DOHH2 (cell line): Measurements from ENCODE around the gene CD200.

ENCODE experiments used
- H3F3A ChIP-seq: fragments of 200-600 bp; sonication (generic), shearing (Covaris generic); 2 replicates; pipeline ENCODE4 v1.6.0; 2016; ENCODE audit warnings: antibody characterized with exemption, mild to moderate bottlenecking; ENCODE audit not compliant: control insufficient read depth, insufficient read depth
- H3K27ac ChIP-seq: fragments of 200-600 bp; sonication (generic); 2 replicates; pipeline ENCODE4 v1.5.1; 2014; ENCODE audit warnings: low read depth, mild to moderate bottlenecking, low read length, moderate library complexity
- H3K27me3 ChIP-seq: fragments of 200-600 bp; sonication (generic); 2 replicates; pipeline ENCODE4 v1.6.1; 2014; ENCODE audit warnings: mild to moderate bottlenecking, low read length, mixed read lengths; ENCODE audit not compliant: control insufficient read depth
- H3K36me3 ChIP-seq: fragments of 200-600 bp; sonication (generic); 2 replicates; pipeline ENCODE4 v1.6.1; 2014; ENCODE audit warnings: mild to moderate bottlenecking, low read length, moderate library complexity, mixed read lengths; ENCODE audit not compliant: control insufficient read depth
- H3K4me1 ChIP-seq: fragments of 200-600 bp; sonication (generic); 2 replicates; pipeline ENCODE4 v1.6.1; 2014; ENCODE audit warnings: mild to moderate bottlenecking, low read length, mixed read lengths; ENCODE audit not compliant: control insufficient read depth
- H3K4me2 ChIP-seq: fragments of 200-600 bp; sonication (generic); 2 replicates; pipeline ENCODE4 v1.6.0; 2014; ENCODE audit warnings: mild to moderate bottlenecking, low read length, moderate library complexity
- H3K4me3 ChIP-seq: fragments of 200-600 bp; sonication (generic); 2 replicates; pipeline ENCODE4 v1.5.1; 2014; ENCODE audit warnings: mild to moderate bottlenecking, low read length, mixed read lengths
- H3K79me2 ChIP-seq: fragments of 200-600 bp; sonication (generic); 2 replicates; pipeline ENCODE4 v1.6.1; 2014; ENCODE audit warnings: mild to moderate bottlenecking, low read length, mixed read lengths; ENCODE audit not compliant: control insufficient read depth
- H3K9me2 ChIP-seq: fragments of 200-600 bp; sonication (generic); replicated peaks from 2 replicates; pipeline ENCODE4 v1.6.1; 2014; ENCODE audit warnings: mild to moderate bottlenecking, low read length, mixed read lengths; ENCODE audit not compliant: control insufficient read depth
- H3K9me3 ChIP-seq: fragments of 200-600 bp; sonication (generic); 2 replicates; pipeline ENCODE4 v1.6.1; 2014; ENCODE audit warnings: antibody characterized with exemption, low read length, mixed read lengths; ENCODE audit not compliant: control insufficient read depth, insufficient read depth
- H4K20me1 ChIP-seq: fragments of 200-600 bp; sonication (generic); 2 replicates; pipeline ENCODE4 v1.6.0; 2014; ENCODE audit warnings: low read depth, mild to moderate bottlenecking, antibody characterized with exemption, low read length, moderate library complexity; ENCODE audit not compliant: control insufficient read depth, insufficient read depth
- CTCF ChIP-seq: fragments of 200-600 bp; sonication (generic); IDR thresholded peaks from one replicate; pipeline ENCODE4 v1.5.1; 2014; ENCODE audit warnings: antibody characterized with exemption, mild to moderate bottlenecking, low read depth, low read length; ENCODE audit not compliant: poor library complexity, severe bottlenecking
- EZH2phosphoT487 ChIP-seq: fragments of 200-600 bp; sonication (generic); IDR thresholded peaks from 2 replicates; pipeline ENCODE4 v1.6.1; 2017; ENCODE audit warnings: borderline replicate concordance, mild to moderate bottlenecking, antibody characterized with exemption, low read length, moderate library complexity, mixed read lengths

The CD200 gene

GRCh38 chr3:112384769-112385168 lies 51.8 kb downstream of the CD200 start:
- H3K27me3 ChIP-seq: no peaks in the 10 kb centered on the region
- H3F3A ChIP-seq: no peaks in the 10 kb centered on the region
- TF ChIP-seq CTCF (no peak), EZH2phosphoT487 (no peak)
- H3K4me3 ChIP-seq: no peak overlapping the region
- no peaks in the 10 kb centered on the region for H4K20me1 ChIP-seq
- no peak overlapping the region for H3K4me2 ChIP-seq
- no peaks in the 10 kb centered on the region for H3K36me3 ChIP-seq
- no peaks in the 10 kb centered on the region for H3K79me2 ChIP-seq
- H3K9me2 ChIP-seq: no peaks in the 10 kb centered on the region
- H3K9me3 ChIP-seq: no peaks in the 10 kb centered on the region
- no peak overlapping the region for H3K27ac ChIP-seq
- no peaks in the 10 kb centered on the region for H3K4me1 ChIP-seq

DNA sequence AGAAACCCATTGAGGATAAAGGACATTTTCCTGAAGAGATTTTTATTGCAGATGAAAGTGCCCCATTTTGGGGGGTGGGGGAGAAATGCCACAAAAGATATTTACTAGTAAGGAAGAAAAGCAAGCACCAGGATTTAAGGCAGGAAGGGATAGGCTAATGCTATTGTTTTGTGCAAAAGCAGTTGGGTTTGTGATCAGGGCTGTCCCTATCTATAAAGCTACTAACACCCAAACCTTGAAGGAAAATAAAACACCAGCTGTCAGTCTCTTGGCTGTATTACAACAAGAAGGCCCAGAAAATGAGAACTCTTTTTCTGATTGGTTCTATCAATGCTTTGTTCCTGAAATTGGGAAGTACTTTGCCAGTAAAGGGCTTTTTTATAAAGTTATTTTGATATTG lies 56.0 kb downstream of the CD200 start:
- Histone ChIP-seq H3K27me3 (no peaks in the 10 kb centered on the region), H3K4me2 (no peak overlapping the region), H3K9me3 (peaks cover 7% of the 10 kb centered on the region; the same call in 1 of the 2 replicates), H3K9me2 (no peaks in the 10 kb centered on the region), H3K4me3 (no peak overlapping the region), H4K20me1 (no peaks in the 10 kb centered on the region), H3K27ac (no peak overlapping the region), H3K4me1 (peaks cover 9% of the 10 kb centered on the region), H3K36me3 (no peaks in the 10 kb centered on the region), H3K79me2 (no peaks in the 10 kb centered on the region), H3F3A (no peaks in the 10 kb centered on the region)
- no peak for TF ChIP-seq EZH2phosphoT487
- TF ChIP-seq CTCF: no peak

- no peak overlapping the region for H3K4me3 ChIP-seq
- no peaks in the 10 kb centered on the region for H3K79me2 ChIP-seq
- no peaks in the 10 kb centered on the region for H3K9me2 ChIP-seq
- peaks cover 9% of the 10 kb centered on the region for H3K4me1 ChIP-seq
- H3K36me3 ChIP-seq: no peaks in the 10 kb centered on the region
- H3K4me2 ChIP-seq: no peak overlapping the region
- no peaks in the 10 kb centered on the region for H3K27me3 ChIP-seq
- H3F3A ChIP-seq: no peaks in the 10 kb centered on the region
- no peak for TF ChIP-seq EZH2phosphoT487
- TF ChIP-seq CTCF: no peak
- peaks cover 7% of the 10 kb centered on the region; the same call in 1 of the 2 replicates for H3K9me3 ChIP-seq
- no peak overlapping the region for H3K27ac ChIP-seq
- no peaks in the 10 kb centered on the region for H4K20me1 ChIP-seq
These were observed 57.0 kb downstream of the CD200 start for GRCh38 chr3:112389961-112390360.
